Activated naive CD8-positive, alpha-beta T cell treated with anti-CD3 and anti-CD28 coated beads, Interleukin-2, amount 50 U/mL, for 16 hours (primary cell): ENCODE results near the gene C4orf36.

Source experiments
- DNase-seq: peaks from one replicate; pipeline ENCODE4 v3.0.0-alpha.2; 2020; ENCODE audit warnings: low read depth, low spot score

The C4orf36 gene, protein sequence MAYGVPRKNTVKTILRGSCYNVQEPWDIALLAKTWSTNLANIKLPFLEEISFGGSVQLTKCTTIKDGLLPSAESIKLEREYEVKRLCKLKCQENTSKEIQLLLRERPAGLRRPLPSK

DNA sequence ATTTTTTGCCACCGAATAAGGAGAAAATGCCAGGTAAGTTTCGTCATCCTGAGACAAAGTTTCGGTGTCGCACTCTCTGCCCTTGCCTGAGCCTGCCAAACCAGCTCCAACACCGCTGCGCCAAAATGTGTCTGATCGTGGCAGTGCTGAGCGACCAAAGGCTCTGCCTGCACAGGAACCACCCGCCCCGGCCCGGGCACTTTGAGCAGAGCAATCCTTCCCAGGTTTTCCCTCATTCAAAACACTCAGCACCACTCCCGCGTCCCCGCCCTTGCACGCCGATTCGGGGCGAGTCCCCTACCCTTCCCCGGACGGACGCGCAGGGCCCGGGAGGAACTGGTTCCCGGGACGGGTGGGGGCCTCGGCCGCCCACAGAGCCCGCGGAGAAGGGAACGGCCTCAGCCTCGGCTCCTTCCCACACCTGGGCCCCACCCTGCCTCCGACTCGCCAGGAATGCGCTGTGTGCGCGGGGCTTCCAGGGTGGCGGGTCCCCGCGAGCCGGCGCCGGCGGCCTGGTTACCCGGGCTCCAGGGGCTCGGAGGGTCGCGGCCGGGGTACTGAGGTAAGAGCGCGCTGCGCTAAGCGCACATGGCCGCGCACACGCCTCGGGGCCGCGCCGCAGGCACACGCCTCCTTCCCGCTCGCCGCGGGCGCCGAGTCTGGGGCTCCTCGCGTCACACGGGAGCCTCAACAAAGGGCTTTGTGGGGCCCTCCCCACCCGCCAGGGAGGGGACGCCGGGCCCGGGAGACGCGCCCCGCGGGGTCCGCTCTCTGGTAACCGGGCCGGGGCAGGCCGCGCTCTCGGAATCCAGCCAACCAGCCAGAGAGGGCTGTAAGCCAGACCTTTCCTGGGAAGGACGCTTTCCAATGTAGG lies at the start of gene C4orf36:
Gene C4orf36, minus strand, starts transcription at position 661 of the 874 bp plus-strand sequence. CDS start 902 bp downstream, outside the sequence.
- no peak for DNase-seq

DNA sequence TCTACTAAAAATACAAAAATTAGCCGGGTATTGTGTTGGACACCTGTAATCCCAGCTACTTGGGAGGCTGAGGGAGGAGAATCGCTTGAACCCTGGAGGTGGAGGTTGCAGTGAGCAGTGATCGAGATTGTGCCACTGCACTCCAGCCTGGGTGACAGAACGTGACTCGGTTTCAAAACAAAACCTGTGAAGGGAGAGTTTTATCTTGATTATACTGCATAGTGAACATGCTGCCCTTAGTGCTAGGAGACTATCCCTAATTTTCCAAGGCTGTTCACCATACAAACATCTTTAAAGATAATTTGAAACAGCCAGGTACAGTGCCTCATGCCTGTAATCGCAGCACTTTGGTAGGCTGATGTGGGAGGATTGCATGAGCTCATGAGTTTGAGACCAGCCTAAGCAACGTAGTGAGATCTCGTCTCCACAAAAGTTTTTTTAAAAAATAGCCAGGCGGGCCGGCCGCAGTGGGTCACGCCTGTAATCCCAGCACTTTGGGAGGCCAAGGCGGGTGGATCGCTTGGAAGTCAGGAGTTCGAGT lies 48.8 kb upstream of the C4orf36 start:
- DNase-seq: no peak

DNA sequence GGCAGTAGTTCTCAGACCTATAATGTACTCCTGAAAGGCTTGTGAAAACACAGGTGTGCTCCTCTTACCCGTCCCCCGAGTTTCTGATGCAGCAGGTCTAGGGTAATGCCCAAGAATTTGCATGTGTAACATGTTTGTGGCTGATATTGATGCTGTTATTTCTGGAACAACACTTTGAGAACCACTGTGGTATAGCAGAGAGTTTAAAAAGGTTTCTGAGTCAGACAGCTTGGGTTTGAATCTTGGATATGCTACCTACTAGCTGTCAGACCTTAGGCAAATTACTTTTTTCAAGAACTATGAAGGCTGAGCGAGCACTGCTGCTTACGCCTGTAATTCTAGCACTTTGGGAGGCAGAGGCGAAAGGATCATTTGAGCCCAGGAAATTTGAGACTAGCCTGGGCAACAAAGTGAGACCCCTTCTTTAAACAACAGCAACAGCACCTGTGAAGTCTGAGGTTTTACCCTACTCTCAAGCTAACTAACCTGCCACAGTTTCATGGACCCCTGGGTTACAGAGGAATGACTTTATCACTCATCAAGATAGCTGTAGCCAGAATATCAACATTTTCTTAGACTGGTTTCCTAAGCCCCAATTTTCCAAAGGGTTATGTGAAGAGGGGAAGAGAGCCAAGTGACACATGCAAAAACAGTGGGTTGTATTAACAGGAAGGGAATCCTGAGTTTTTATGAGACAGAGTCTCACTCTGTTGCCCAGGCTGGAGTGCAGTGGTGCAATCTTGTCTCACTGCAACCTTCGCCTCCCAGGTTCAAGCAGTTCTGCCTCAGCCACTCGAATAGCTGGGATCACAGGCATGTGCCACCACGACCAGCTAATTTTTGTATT lies 47.7 kb upstream of the C4orf36 start:
- no peak for DNase-seq

DNA sequence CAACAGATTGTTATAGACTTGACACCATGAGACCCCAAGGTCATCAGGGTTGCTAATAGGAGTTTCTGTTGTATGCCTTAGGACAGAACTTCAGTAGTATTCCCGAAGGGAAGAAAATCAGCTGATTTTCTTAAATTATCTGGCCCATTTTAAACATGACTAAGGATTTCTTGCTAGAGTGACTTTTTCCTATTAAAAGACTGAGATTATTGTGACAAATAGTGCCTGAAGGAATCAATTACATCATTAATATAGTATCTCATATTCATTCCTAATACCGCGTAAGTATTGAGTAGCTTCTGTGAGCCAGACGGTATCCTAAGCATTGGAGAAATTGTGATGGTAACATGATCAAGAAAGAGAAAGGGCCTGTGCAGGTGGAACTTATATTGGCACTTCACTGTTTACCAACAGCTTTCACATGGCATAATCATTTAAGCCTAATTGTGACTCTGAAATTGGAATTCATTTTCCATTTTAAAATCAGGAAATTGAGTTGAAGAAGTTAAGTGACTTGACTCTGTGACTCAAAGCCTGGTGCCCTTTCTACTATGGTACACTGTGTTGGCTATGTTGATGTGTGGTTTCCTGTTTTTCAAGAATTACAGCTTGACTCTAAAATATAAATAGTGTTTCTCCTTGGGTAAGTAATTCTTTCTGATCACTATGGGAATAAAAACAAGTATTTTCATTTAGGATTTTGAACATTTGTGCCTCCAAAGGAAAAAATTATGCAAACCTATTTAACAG lies 46.7 kb upstream of the C4orf36 start:
- no peak for DNase-seq

DNA sequence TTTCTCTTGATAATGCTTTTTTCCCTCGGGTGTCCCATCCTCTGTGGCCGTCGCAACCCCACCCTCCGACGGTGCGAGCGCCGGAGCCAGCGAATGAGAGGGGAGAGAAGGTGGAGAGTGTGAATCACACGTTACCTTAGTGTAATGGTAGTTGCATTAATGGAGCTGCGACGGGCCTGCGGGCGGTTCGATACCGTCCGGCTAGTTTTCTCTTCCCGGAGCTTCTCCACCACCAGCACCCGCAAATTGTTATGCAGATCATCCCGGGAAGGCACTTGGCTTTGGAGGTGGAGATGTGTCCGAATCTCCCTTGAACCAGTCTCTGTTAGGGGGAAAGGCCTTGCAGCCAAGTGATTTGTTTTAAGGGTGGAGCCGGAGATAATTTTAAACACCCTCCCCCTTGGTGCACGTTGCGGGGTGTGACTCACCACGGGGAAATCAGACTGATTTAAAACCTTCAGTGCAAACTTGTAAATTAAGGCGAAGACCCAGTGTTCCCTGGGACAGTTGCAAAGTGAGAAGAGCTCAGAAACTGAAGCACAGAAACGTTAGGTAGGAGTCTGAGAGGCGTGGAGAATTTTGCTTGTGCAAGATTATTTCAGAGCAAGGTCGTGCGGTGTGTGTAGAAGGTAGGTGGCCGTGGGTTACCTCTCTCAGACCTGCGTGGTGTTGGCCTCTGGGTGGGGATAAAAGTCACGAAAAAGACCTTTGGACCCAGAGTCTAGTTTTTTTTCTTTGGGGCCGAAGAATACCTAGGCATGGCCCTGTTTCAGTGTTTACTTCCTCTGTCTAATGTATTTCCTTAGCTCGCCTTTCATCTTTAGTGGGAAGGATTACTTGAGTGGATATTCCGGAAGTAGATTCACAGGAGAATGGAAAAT lies 43.9 kb upstream of the C4orf36 start:
- peak; percentile 45 for DNase-seq

DNA sequence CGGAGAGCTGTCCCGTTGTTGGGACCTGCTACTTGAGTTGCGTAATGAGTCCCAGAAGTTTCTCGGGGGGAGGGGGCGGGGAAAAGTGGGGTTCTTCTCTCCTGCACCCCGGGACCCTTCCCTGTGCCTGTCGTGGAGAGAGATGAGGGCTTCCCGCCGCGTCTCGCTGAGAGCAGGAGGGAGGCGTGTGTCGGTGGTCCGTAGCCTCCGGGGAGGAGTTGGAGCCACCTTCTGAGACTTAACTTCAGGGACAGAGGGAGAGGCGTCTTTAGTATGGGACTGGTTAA lies 43.3 kb upstream of the C4orf36 start:
- no peak for DNase-seq

DNA sequence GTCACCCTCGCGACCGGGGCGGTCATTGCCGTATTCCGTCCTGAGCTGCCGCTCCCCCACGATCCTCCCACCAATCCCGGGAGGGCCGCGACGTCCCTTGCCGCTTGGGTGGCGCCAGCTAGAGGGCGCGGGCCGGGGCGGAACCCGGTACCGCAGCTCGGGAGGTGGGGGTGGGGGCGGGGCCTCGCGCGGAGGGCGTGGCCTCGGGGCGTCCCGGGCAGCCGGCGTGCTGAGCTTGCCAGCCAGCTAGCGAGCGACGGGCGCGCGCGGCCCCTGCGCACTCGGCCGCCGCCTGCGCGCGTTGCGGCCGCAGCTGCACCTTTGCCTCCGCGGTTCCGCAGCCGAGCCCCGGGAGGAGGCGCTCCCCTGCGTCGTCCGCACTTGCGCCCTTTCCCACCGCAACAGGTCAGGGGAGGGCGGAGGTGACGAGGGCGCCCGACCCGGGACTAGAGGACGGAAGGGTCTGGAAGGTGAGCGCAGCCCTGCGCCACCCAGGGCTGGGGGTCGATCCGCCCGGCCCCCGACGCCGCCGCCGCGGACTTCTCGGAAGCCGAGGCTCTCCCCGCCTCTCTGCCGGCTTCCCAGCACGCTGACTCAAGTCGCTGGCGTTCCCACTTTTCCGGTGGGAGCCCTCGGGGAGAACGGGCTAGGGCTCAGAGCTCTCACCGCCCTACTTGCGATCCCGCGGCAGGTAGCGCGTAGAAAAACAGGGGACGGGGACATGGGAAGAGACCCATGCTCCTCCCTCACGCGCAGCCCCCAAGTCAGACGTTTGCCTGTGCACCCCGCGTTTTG lies 42.7 kb upstream of the C4orf36 start, which contains the start of gene AFF1:
Gene AFF1, plus strand, starts transcription at position 241 of the 795 bp plus-strand sequence. CDS start 13,523 bp downstream, outside the sequence.
- DNase-seq: peak; percentile 71

DNA sequence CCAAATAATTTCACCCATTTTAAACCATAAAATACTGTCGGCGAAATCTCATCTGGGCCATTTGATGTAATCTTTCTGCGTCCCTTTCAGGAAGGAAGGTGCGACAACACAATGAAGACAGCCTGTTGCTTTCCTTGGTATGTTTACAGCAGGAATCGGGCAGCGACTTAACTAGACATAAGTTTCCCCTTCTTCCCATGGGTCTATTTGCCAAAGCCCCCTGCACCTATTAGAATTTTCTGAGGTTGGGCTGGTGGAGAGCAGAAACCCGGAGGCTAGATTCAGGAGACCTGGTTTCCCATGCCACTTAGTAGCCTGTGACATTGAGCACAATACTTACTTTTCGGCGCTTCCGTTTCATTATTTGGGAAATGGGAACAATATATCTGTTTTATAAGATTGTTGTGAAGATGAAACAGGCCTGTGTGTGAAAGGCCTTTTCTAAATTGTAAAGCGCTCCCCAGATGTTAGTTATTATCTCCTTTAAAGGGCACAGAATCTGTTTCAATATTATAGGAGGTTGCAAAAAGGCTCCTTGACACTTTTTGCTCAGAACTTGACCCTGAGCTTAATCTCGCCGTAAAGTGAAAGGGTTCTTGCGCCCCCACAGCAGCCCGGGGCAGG lies 42.0 kb upstream of the C4orf36 start:
- no peak for DNase-seq

DNA sequence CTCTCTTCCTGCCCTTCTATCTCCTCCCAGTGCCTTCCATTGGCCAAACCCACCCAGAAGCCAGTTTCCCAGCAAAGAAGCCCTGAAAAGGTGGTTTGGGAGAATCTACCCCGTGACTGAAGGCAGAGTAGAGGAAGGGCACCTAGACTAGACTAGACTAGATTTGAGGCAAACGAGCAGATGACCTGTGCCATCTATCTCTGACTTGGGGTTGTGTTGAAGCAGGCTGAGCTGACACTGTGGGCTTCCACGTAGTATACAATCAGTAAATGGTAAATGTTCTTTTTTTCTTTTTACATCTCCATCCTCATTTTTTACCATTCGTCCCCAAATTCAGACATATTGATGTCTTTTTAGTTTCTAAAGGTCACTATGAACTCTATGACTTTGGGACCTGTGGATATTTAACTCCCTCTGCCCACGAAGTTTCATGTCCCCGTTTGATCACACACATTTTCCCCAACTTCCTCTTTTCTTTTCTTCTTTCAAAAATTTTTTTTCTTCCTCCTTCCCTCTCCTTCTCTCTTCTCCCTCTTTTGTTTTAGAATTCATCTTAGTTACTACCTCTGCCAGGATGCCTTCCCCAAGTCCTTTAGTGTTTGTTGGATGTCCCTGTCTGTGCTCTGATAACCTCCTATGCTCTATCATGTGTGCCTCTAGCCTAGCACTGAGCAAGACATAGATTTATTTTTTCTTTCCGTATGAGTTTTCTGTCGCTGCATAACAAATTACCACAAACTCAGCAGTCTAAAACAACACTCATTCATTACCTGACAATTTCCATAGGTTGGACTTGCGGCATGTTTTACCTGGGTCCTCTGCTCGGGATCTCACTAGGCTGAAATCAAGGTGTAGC lies 36.4 kb upstream of the C4orf36 start:
- no peak for DNase-seq

DNA sequence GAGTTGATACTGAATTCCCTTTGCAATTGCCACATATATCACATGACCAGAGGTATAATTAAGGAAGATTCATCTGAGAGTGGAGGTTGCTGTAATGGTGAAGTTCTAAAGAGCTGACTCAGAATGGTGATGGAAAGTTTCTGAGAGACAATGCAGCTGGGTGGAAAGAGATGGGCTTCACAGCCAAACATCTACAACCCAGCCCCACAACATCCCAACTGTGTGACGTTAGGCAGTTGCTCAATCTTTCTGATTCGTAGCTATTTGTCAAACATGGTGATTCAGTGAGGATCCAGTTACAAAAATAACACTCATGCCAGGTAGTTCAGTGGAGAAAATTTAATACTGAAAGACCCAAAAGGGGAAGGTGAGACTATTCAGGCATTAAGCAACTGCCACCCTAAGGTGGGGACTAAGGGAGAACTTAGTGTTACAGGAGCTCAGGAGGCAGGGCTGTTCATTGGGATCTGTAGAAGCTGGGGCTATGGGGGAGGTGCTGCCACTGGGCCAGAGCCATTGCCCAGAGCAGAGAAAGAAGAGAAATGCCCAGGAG lies 35.7 kb upstream of the C4orf36 start:
- no peak for DNase-seq

DNA sequence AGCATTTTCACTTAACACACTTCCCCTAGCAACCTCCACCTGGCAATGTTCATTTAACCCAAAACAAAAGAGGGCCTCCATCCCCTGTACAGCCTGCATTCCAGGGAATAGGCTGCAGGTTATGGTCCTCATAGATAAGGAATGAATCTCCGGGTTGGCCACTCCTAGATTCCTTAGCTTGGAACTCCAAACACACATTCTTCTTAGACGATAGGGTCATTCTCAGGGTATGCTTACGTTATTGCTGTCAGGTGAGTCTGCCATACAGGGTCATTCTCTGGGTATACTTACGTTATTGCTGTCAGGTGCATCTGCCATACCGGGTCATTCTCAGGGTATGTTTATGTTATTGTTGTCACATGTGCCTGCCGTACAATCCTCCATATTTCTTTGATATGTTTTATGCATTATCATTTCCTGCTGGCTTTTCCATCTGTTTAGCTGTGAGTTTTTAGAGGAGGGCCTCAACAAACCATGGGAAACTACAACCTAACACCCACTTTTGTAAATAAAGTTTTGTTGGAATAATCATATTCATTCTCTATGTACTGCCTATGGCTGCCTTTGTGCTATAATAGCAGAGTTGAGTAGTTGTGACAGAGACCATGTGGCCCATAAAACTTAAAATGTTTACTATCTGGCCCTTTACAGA lies 34.3 kb upstream of the C4orf36 start:
- no peak for DNase-seq

DNA sequence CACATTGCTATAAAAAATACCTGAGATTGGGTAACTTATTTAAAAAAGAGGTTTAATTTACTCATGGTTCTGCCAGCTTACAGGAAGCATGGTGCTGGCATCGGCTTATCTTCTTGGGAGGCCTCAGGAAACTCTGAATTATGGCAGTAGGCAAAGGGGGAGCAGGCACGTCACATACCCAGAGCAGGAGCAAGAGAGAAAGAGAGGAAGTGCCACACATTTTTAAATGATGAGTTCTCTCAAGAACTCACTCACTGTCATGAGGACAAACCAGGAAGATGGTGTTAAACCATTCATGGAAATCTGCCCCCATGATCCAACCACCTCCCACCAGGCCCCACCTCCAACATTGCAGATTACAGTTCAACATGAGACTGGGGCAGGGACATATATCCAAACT lies 32.6 kb upstream of the C4orf36 start:
- no peak for DNase-seq

DNA sequence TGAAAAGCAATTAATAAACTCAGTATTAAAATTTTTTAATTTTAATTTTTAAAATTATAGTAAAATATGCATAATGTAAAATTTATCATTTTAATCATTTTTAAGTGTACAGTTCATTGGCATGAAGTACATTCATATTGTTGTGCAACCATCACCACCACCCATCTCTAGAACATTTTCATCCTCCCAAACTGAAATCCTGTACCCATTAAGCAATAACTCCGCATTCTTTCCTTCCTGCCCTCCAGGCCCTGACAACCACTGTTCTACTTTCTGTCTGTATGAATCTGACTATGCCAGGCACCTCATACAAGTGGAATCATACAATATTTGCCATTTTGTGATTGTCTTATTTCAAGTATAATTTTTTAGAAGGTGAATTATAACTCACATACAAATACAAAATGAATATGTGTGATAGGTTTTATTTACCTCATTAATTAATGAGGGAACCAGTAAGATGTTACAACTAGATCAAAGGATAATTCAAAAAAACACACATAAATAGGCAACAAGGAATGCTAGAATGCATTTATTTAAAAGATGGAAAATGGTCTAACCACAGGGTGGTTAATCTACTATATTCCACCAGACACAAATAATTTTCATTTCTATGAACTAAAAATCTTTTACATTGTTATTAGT lies 29.5 kb upstream of the C4orf36 start:
- no peak for DNase-seq

DNA sequence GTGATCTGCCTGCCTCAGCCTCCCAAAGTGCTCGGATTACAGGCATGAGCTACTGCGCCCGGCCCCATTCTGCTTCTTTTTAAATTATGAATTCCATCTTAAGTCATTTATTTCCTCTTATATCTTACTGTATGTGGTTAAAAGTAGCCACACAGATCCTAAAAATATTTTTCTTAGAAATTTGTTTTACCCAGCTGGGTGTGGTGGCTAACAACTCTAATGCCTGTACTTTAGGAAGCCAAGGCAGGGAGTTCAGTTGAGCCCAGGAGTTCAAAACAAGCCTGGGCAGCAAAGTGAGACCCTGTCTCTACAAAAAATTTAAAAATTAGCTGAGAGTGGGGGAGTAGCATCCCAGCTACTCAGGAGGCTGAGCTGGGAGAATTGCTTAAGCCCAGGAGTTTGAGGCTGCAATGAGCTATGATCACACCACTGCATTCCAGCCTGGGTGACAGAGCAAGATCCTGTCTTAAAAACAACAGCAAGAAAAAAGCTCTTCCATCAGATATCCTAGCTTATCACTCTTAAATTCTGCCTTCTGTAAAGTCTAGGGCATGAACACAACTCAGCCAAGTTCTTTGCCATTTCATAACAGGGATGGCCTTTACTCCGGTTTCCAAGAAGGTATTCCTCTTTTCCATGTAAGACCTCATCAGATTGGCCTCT lies 27.5 kb upstream of the C4orf36 start:
- DNase-seq: no peak

DNA sequence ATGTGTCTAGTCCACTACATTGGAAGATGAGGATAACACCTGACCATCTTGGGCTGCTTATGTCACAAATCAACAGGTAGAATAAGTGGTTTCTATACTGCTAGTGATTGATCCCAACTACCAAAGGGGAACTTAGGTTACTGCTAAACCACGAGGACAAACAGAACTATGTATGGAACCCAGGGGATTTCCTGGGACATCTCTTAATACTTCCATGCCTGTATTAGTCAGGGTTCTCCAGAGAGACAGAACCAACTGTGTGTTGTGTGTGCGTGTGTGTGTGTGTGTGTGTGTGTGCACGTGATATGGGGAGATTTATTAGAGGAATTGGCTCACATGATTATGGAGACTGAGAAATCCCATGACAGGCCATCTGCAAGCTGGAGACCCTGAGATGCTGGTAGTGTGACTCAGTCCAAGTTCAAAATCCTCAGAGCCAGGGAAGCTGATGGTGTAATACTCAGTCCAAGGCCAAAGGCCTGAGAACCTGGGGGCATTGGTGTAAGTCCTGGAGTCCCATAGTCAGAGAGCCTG lies 26.4 kb upstream of the C4orf36 start:
- DNase-seq: no peak
